Fibroblast of lung (primary cell): ENCODE data around the gene CLK1. TPM values are rescaled to one million over a fixed set of nuclear protein-coding genes. Genes with fewer than 3 reads are reported as not detected.

ENCODE experiments used
- DNase-seq, 2 donors: peaks; one replicate each; pipeline versions ENCODE4 v3.0.0 to v3.0.0-alpha.2; 2010; ENCODE audit warnings: low read depth in 2 of 2
- H2AFZ ChIP-seq: 2 replicates; pipeline ENCODE4 v1.5.1; 2012; ENCODE audit warnings: low read length, control low read depth, inconsistent platforms
- H3K27ac ChIP-seq: 2 replicates; pipeline ENCODE4 v1.5.1; 2011; ENCODE audit warnings: low read length, control low read depth; ENCODE audit not compliant: insufficient read depth
- H3K27me3 ChIP-seq: 2 replicates; pipeline ENCODE4 v1.5.1; 2011; ENCODE audit warnings: mild to moderate bottlenecking, low read length; ENCODE audit not compliant: control insufficient read depth, insufficient read depth
- H3K36me3 ChIP-seq: 2 replicates; pipeline ENCODE4 v1.5.1; 2011; ENCODE audit warnings: low read length; ENCODE audit not compliant: control insufficient read depth, insufficient read depth
- H3K4me1 ChIP-seq: 2 replicates; pipeline ENCODE4 v1.5.1; 2011; ENCODE audit warnings: low read length; ENCODE audit not compliant: control insufficient read depth, insufficient read depth; ENCODE audit errors: extremely low read depth
- H3K4me2 ChIP-seq: 2 replicates; pipeline ENCODE4 v1.5.1; 2011; ENCODE audit warnings: low read length, control low read depth; ENCODE audit not compliant: insufficient read depth; ENCODE audit errors: extremely low read depth
- H3K4me3 ChIP-seq, 4 experiments: fragments of 200-600 bp in 1 of 4; sonication (generic) in 1 of 4; replicated peaks in 1 of 4; 2 replicates each; pipeline ENCODE4 v1.5.1; 2011 to 2016; ENCODE audit warnings: low read length in 4 of 4, low read depth in 3 of 4, mild to moderate bottlenecking in 3 of 4, control low read depth in 2 of 4, inconsistent platforms in 1 of 4, mixed read lengths in 1 of 4; ENCODE audit not compliant: insufficient read depth in 1 of 4; ENCODE audit errors: control extremely low read depth in 1 of 4
- H3K79me2 ChIP-seq: 2 replicates; pipeline ENCODE4 v1.5.1; 2012; ENCODE audit warnings: mild to moderate bottlenecking, low read length, inconsistent platforms; ENCODE audit not compliant: control insufficient read depth, insufficient read depth
- H3K9ac ChIP-seq: 2 replicates; pipeline ENCODE4 v1.5.1; 2011; ENCODE audit warnings: mild to moderate bottlenecking, low read length, control low read depth; ENCODE audit not compliant: insufficient read depth
- H3K9me3 ChIP-seq: 2 replicates; pipeline ENCODE4 v1.5.1; 2012; ENCODE audit warnings: low read depth, low read length; ENCODE audit not compliant: control insufficient read depth, insufficient read depth
- H4K20me1 ChIP-seq: 2 replicates; pipeline ENCODE4 v1.5.1; 2011; ENCODE audit warnings: low read length; ENCODE audit not compliant: control insufficient read depth, insufficient read depth; ENCODE audit errors: extremely low read depth
- CTCF ChIP-seq, 2 donors: IDR thresholded peaks in 1 of 2; conservative IDR thresholded peaks in 1 of 2; 1 replicate in 1 of 2; 2 replicates in 1 of 2; pipeline ENCODE4 v1.5.1; 2011 to 2012; ENCODE audit warnings: low read length in 2 of 2, control low read depth in 1 of 2, inconsistent platforms in 1 of 2, low read depth in 1 of 2, mild to moderate bottlenecking in 1 of 2
- EZH2 ChIP-seq: IDR thresholded peaks from 2 replicates; pipeline ENCODE4 v1.5.1; 2012; ENCODE audit warnings: low read length, control low read depth, mild to moderate bottlenecking; ENCODE audit errors: missing control alignments
- polyA plus RNA-seq, 2 donors: library from polyadenylated mRNA; depleted of rRNA in 1 of 2; stranded (reverse) in 1 of 2; unstranded in 1 of 2; fragments of >200 nt; gene quantifications; 2 replicates each; pipeline ENCODE4 v1.2.1, GENCODE V29; 2011 to 2012; ENCODE audit warnings: missing spikeins in 1 of 2
- total RNA-seq: library from RNA; depleted of rRNA; stranded (reverse); fragments of >200 nt; gene quantifications from 2 replicates; pipeline ENCODE4 v1.2.1, GENCODE V29; 2014

Gene CLK1
- total and polyA plus RNA-seq, 2 donors (not counting 1 experiment from before 2014, with no cell fraction given): 68.5 to 104 TPM

DNA sequence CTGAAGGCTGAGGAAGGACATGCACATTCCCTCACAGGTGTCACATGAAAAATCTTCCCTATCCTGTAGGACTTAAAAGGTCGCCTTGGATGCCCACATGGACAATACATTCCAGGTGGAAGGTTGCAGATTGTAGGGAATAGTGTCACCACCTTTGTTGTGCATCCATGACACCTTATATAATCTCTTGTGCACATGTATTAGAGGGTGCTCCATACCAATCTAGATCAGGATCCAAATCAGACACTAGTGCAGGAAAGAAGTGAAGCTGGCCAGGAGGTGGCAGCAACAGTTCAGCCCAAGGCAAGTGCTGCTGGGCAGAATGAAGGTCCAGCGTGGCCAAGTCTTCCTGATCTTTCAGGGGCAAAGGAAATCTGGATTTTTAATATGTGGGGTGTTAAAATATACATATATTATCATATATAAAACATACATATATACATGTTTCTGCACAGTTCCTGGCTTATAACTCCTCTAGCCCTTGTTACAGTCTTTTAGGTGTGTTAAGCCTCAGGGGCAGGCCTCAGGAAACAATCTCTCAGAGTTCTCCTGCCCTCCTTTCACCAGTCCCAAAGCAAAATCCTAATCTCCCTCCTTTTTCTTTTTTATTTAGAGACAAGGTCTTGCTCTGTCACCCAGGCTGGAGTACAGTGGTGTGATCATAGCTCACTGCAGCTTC lies 41.3 kb upstream of the CLK1 start:
- Histone ChIP-seq H3K4me1 (no peaks in the 10 kb centered on the region), H4K20me1 (no peaks in the 10 kb centered on the region), H3K27me3 (no peaks in the 10 kb centered on the region), H3K9me3 (no peaks in the 10 kb centered on the region), H3K4me3 (no peak overlapping the region), H3K4me2 (no peak overlapping the region), H2AFZ (no peak overlapping the region), H3K79me2 (no peaks in the 10 kb centered on the region), H3K36me3 (peaks cover 4% of the 10 kb centered on the region), H3K9ac (no peak overlapping the region), H3K27ac (no peak overlapping the region)
- TF ChIP-seq CTCF (conservative IDR thresholded peaks at IDR 0.05 in 1 of 2, IDR thresholded peaks at IDR 0.05 in 1 of 2; ENCODE audit: low read depth in 1 of 2, low read length in 2 of 2) (peak; percentile 79 to 84), EZH2 (no peak)
- DNase-seq: peak; percentile 58 to 75

GRCh38 chr2:200901459-200902072 lies 37.1 kb upstream of the CLK1 start:
- no peak for TF ChIP-seq EZH2
- peak; percentile 86 to 87 for TF ChIP-seq CTCF (conservative IDR thresholded peaks at IDR 0.05 in 1 of 2, IDR thresholded peaks at IDR 0.05 in 1 of 2; ENCODE audit: low read depth in 1 of 2, low read length in 2 of 2)
- H3K27ac ChIP-seq: no peak overlapping the region
- H3K36me3 ChIP-seq: peaks cover 11% of the 10 kb centered on the region

DNA sequence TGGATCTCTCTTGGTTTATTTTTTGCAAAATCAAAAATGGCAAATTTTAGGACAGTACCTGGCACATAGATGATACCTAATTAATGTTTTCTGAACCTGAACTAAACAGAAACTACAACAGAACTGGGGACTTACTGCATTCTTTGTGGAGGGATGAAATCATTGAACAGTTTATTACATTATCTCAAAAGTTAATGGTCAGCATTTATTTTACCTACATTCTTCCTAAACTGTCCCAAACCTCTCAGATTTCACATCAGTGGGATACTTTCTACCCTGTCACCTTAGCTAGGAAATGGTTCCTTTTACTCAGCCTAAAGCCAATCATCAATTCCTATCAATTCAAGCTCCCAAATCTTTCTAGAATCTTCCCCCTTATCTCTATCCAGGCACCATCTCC lies 35.0 kb upstream of the CLK1 start:
- Histone ChIP-seq H3K9me3 (no peaks in the 10 kb centered on the region), H3K36me3 (peaks cover 9% of the 10 kb centered on the region), H3K4me3 (no peak overlapping the region), H2AFZ (no peak overlapping the region), H3K27ac (no peak overlapping the region), H4K20me1 (no peaks in the 10 kb centered on the region), H3K79me2 (no peaks in the 10 kb centered on the region), H3K4me1 (no peaks in the 10 kb centered on the region), H3K4me2 (no peak overlapping the region), H3K9ac (no peak overlapping the region), H3K27me3 (no peaks in the 10 kb centered on the region)
- TF ChIP-seq CTCF (conservative IDR thresholded peaks at IDR 0.05 in 1 of 2, IDR thresholded peaks at IDR 0.05 in 1 of 2; ENCODE audit: low read depth in 1 of 2, low read length in 2 of 2) (no peak), EZH2 (no peak)
- no peak for DNase-seq

More at GRCh38 chr2:200901459-200902072, 37.1 kb upstream of the CLK1 start:
- H3K4me2 ChIP-seq: no peak overlapping the region
- no peaks in the 10 kb centered on the region for H3K27me3 ChIP-seq
- peak; percentile 83 to 90 for DNase-seq
- no peaks in the 10 kb centered on the region for H3K79me2 ChIP-seq
- no peaks in the 10 kb centered on the region for H4K20me1 ChIP-seq
- no peak overlapping the region for H2AFZ ChIP-seq
- H3K4me1 ChIP-seq: no peaks in the 10 kb centered on the region
- H3K9me3 ChIP-seq: no peaks in the 10 kb centered on the region
- H3K9ac ChIP-seq: no peak overlapping the region
- no peak overlapping the region for H3K4me3 ChIP-seq
